GM12878 (cell line): ENCODE data around the gene DNAJB4. TPM values are rescaled to one million over a fixed set of nuclear protein-coding genes. Genes with fewer than 3 reads are reported as not detected.

Source experiments
- ATF2 ChIP-seq: IDR thresholded peaks from 2 replicates; pipeline ENCODE4 v1.6.1; 2012; ENCODE audit warnings: low read length, inconsistent platforms
- BACH1 ChIP-seq: fragments of 450-650 bp; IDR thresholded peaks from 2 replicates; pipeline ENCODE4 v1.6.1; 2017; ENCODE audit warnings: mild to moderate bottlenecking, borderline replicate concordance
- CBX5 ChIP-seq: sonication (generic); IDR thresholded peaks from 2 replicates; pipeline ENCODE4 v1.6.1; 2016; ENCODE audit warnings: low read depth, moderate library complexity, mild to moderate bottlenecking, inconsistent platforms
- CREM ChIP-seq: IDR thresholded peaks from 2 replicates; pipeline ENCODE4 v1.6.1; 2014; ENCODE audit warnings: antibody characterized with exemption, low read depth
- CTCF ChIP-seq, 3 experiments: IDR thresholded peaks in 2 of 3; conservative IDR thresholded peaks in 1 of 3; 2 replicates each; pipeline ENCODE4 v1.5.1; 2011; ENCODE audit warnings: low read depth in 3 of 3, low read length in 3 of 3, mild to moderate bottlenecking in 3 of 3, control low read depth in 2 of 3, moderate library complexity in 2 of 3, inconsistent platforms in 1 of 3, mixed read lengths in 1 of 3; ENCODE audit not compliant: control insufficient read depth in 2 of 3, insufficient read depth in 1 of 3; ENCODE audit errors: extremely low read depth in 1 of 3
- EGR1 ChIP-seq, 2 experiments: IDR thresholded peaks; 1 replicate in 1 of 2; 2 replicates in 1 of 2; pipeline ENCODE4 v1.6.1; 2011 to 2012; ENCODE audit warnings: low read depth in 2 of 2, low read length in 2 of 2, borderline replicate concordance in 1 of 2, mild to moderate bottlenecking in 1 of 2, moderate library complexity in 1 of 2
- EP300 ChIP-seq, 2 experiments: fragments of 150-350 bp in 1 of 2; IDR thresholded peaks; 2 replicates each; pipeline ENCODE4 v1.6.1; 2011 to 2012; ENCODE audit warnings: low read depth in 2 of 2, low read length in 2 of 2, borderline replicate concordance in 1 of 2, improper control_type of control experiment in 1 of 2, inconsistent platforms in 1 of 2; ENCODE audit not compliant: control insufficient read depth in 1 of 2
- NFYB ChIP-seq: IDR thresholded peaks from 2 replicates; pipeline ENCODE4 v1.6.1; 2011; ENCODE audit warnings: low read depth, mild to moderate bottlenecking, low read length, improper control_type of control experiment, moderate library complexity; ENCODE audit not compliant: insufficient read depth
- SRF ChIP-seq, 2 experiments: IDR thresholded peaks; 2 replicates each; pipeline ENCODE4 v1.6.1; 2011; ENCODE audit warnings: low read depth in 2 of 2, low read length in 2 of 2, mild to moderate bottlenecking in 1 of 2, moderate library complexity in 1 of 2
- ZNF687 ChIP-seq: fragments of 450-650 bp; IDR thresholded peaks from 2 replicates; pipeline ENCODE4 v1.6.1; 2017; ENCODE audit warnings: mild to moderate bottlenecking, moderate library complexity
- polyA plus RNA-seq, 11 experiments: library from polyadenylated mRNA; depleted of rRNA in 4 of 11; unstranded in 6 of 11; stranded (reverse) in 5 of 11; fragments of >200 nt; fragmentation: Nextera tagmentation in 4 of 11; fragmentation: Illumina TruSeq in 1 of 11; extraction: Ambion mirVana in 4 of 11; extraction: Trizol in 1 of 11; gene quantifications; 1 replicate in 1 of 11; 2 replicates in 10 of 11; pipeline versions ENCODE4 v1.2.1 to v1.2.3, GENCODE V29; 2011 to 2016; ENCODE audit warnings: inconsistent platforms in 2 of 11, missing spikeins in 2 of 11, low read depth in 1 of 11
- total RNA-seq, 4 experiments: library from RNA; depleted of rRNA in 3 of 4; stranded (reverse); fragments of >200 nt in 3 of 4; fragmentation: Illumina TruSeq in 1 of 4; extraction: Trizol in 1 of 4; gene quantifications; 2 replicates each; pipeline versions ENCODE4 v1.2.1 to v1.2.3, GENCODE V29; 2013 to 2021

DNAJB4 gene
- total and polyA plus RNA-seq, 10 of the 15 experiments (the other 5 are each of a cell fraction or from before 2014, with no cell fraction given) = 3.8 to 10.5 (median 6.6) TPM

GRCh38 chr1:77977989-77978292 is 26.8 kb upstream of the DNAJB4 start (continued):
- no peak for TF ChIP-seq EP300 (IDR thresholded peaks at IDR 0.05; ENCODE audit: borderline replicate concordance in 1 of 2, control insufficient read depth in 1 of 2, low read depth in 2 of 2, low read length in 2 of 2)
- peak; percentile 74 for TF ChIP-seq ATF2
- no peak for TF ChIP-seq NFYB
- no peak for TF ChIP-seq CBX5
- TF ChIP-seq BACH1 = peak; percentile 44; the same call in 1 of the 2 replicates
- no peak for TF ChIP-seq SRF (IDR thresholded peaks at IDR 0.05; ENCODE audit: low read depth in 2 of 2, low read length in 2 of 2)
- TF ChIP-seq CREM = peak; percentile 68; the same call in 1 of the 2 replicates
- no peak for TF ChIP-seq EGR1 (IDR thresholded peaks at IDR 0.05; ENCODE audit: borderline replicate concordance in 1 of 2, low read depth in 2 of 2, low read length in 2 of 2)
- no peak for TF ChIP-seq CTCF (IDR thresholded peaks at IDR 0.05 in 2 of 3, conservative IDR thresholded peaks at IDR 0.05 in 1 of 3; ENCODE audit: control insufficient read depth in 2 of 3, extremely low read depth in 1 of 3, insufficient read depth in 1 of 3, low read depth in 3 of 3, low read length in 3 of 3)
- TF ChIP-seq ZNF687 = 0 out of 2 replicates have a peak, but pooled peaks have one; percentile 29
- TF ChIP-seq, all 136 proteins: peak for 10
